Myometrial cell (primary cell): ENCODE data around the gene ZNF286A. TPM values are rescaled to one million over a fixed set of nuclear protein-coding genes. Genes with fewer than 3 reads are reported as not detected.

Experiments
- total RNA-seq: library from RNA; depleted of rRNA; stranded (reverse); fragments of >200 nt; gene quantifications from 2 replicates; pipeline ENCODE4 v1.2.3, GENCODE V29; 2015

Gene ZNF286A
- 10.8 and 28.3 TPM in 2 replicates for total RNA-seq

DNA sequence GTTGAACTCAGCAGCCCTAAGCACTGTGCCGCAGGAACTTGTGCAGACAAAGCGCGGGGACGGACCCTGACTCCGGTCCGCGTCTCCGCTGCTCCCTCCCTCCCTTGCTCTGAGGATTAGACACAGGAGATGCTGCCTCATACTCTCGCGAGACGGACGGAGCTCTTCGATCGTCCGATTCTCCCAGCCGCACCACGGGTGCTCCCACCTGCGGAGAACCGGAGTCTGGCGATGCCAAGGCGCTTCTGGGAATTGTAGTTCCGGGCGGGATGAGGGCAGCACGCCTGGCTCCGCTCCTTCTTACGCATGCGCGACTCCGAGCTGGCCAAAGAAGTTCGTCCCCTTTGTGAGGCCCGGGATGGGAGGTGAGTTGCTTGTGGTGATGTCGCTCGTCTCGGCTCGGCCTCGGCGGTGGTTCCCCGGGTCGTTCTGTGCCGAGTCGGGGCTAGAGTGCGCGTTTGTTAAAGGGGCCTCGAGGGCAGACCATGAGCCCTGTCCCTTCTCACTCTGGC is at the start of gene ZNF286A:
TSS of gene ZNF286A (plus strand) at position 340 of the 512 bp plus-strand sequence. CDS start 578 bp downstream, outside the sequence.

GRCh38 chr17:15683824-15684478 is 15.6 kb upstream of the ZNF286A start, which contains the start of gene TRIM16:
Gene TRIM16, minus strand, starts transcription at chr17:15684311. Its CDS starts 32,702 bp downstream, at chr17:15651609.

DNA sequence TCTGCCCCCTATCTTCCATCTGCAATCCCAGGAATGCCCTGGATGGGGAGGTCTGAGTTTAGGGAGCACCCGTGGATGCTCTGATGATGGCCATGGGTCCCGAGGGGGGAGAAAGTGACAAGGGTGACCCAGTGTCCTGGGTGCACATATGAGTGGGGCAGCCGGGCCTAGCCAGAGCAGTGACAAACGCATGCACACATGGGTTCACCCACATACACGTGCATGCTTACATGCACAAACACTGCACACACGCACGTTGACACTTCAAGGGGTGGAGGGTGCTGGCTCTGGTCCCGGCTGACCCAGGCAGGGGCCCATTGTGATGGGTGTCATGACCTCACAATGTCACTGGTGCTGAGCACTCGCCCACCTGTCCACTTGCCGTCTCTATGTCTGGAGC is 32.3 kb downstream of the ZNF286A start, which contains the start of gene TBC1D26:
TSS of gene TBC1D26 (plus strand) at position 384 of the 400 bp plus-strand sequence. CDS start 3,066 bp downstream, outside the sequence.

Other genes starting within 250 kb of the ZNF286A start
- 0.35 and 10.4 TPM in 2 replicates for gene CDRT4, start 232.1 kb upstream of the ZNF286A start, total RNA-seq
- 6.9 and 10.7 TPM in 2 replicates for gene TVP23C, start 136.3 kb upstream of the ZNF286A start, total RNA-seq
- gene FBXW10B, start 80.0 kb upstream of the ZNF286A start, total RNA-seq, result not detected in 2 replicates
- 30.6 and 47.3 TPM in 2 replicates for gene TRIM16, start 15.4 kb upstream of the ZNF286A start, total RNA-seq
- gene TBC1D26, start 32.5 kb downstream of the ZNF286A start, total RNA-seq, result not detected in 2 replicates
- gene ADORA2B, start 245.4 kb downstream of the ZNF286A start, total RNA-seq, result 64.0 and 65.2 TPM in 2 replicates